GM03348 (cell line): ENCODE data around the gene PAPOLA.
"Not testable (repeated sequence)": the region's sequence is repeated elsewhere in the genome, so short reads cannot be mapped to it uniquely, and the experiment has no call there.

Experiments
- DNase-seq: peaks from one replicate; pipeline ENCODE4 v3.0.0; 2012; ENCODE audit warnings: low spot score

PAPOLA gene

GRCh38 chr14:96501740-96502620 is at the start of gene PAPOLA:
PAPOLA (plus strand) TSS chr14:96502382; CDS start chr14:96502593, 211 bp downstream.
- peak; percentile 97 for DNase-seq

GRCh38 chr14:96452684-96453083 is 49.5 kb upstream of the PAPOLA start:
- DNase-seq = no peak

- no peak for DNase-seq
Measured at GRCh38 chr14:96455588-96455987, 46.6 kb upstream of the PAPOLA start.

GRCh38 chr14:96459851-96460250 is 42.3 kb upstream of the PAPOLA start:
- DNase-seq = no peak

- no peak for DNase-seq
Measured at GRCh38 chr14:96461950-96462798, 40.0 kb upstream of the PAPOLA start.

- DNase-seq = no peak
Measured at GRCh38 chr14:96464136-96464535, 38.0 kb upstream of the PAPOLA start.

- no peak for DNase-seq
Measured at GRCh38 chr14:96466918-96467317, 35.3 kb upstream of the PAPOLA start.

- DNase-seq = no peak
Measured at GRCh38 chr14:96470331-96470730, 31.9 kb upstream of the PAPOLA start.

GRCh38 chr14:96470967-96471366 is 31.2 kb upstream of the PAPOLA start:
- DNase-seq = not testable (repeated sequence)

- DNase-seq = no peak
Measured at GRCh38 chr14:96478119-96478518, 24.1 kb upstream of the PAPOLA start.

- DNase-seq = no peak
Measured at GRCh38 chr14:96479435-96480146, 22.6 kb upstream of the PAPOLA start.

- DNase-seq = no peak
Measured at GRCh38 chr14:96481731-96482314, 20.4 kb upstream of the PAPOLA start.

- no peak for DNase-seq
Measured at GRCh38 chr14:96482986-96483385, 19.2 kb upstream of the PAPOLA start.

GRCh38 chr14:96484399-96484798 is 17.8 kb upstream of the PAPOLA start:
- DNase-seq = no peak

GRCh38 chr14:96486705-96487104 is 15.5 kb upstream of the PAPOLA start:
- DNase-seq = no peak

- DNase-seq = no peak
Measured at GRCh38 chr14:96489327-96489726, 12.9 kb upstream of the PAPOLA start.

GRCh38 chr14:96493178-96493577 is 9.0 kb upstream of the PAPOLA start:
- no peak for DNase-seq

GRCh38 chr14:96494331-96494730 is 7.9 kb upstream of the PAPOLA start:
- DNase-seq = no peak

- no peak for DNase-seq
Measured at GRCh38 chr14:96497087-96497486, 5.1 kb upstream of the PAPOLA start.

- no peak for DNase-seq
Measured at GRCh38 chr14:96497586-96497985, 4.6 kb upstream of the PAPOLA start.

- peak; percentile 16 for DNase-seq
Measured at GRCh38 chr14:96501217-96501739, 904 bp upstream of the PAPOLA start.
